Testis (tissue), 2 donors: Measurements from ENCODE around the gene SOST.

Source experiments
- POLR2A ChIP-seq: fragments of 450-650 bp; IDR thresholded peaks from one replicate; pipeline ENCODE4 v1.6.1; 2017; ENCODE audit warnings: antibody characterized with exemption, mild to moderate bottlenecking, moderate library complexity
- TF ChIP-seq, protein P1 (sequence below), 3 experiments: fragments of 450-650 bp in 2 of 3; fragments of 200-600 bp in 1 of 3; sonication (generic) in 1 of 3; IDR thresholded peaks; one replicate each; pipeline ENCODE4 v1.5.1; 2016 to 2019; ENCODE audit warnings: antibody characterized with exemption in 3 of 3, mild to moderate bottlenecking in 2 of 3, moderate library complexity in 1 of 3

DNA sequence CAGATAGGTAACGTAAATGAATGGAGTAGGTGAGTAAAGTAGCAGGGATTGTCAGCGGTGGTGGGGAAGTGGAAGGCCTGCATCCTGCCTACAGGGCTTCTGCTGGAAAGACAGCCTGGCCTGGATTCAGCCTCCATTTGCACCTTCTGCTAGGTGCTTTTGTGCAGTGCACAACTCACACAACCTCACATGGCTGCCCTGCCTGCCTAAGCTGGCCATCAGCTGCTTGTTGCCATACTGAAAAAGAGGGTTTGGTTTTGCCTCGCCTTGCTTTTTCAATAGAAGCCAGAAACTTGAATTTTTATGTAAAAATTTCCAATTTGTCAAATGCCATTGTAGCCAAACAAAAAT is 36.3 kb downstream of the SOST start:
- TF ChIP-seq POLR2A = no peak
- TF ChIP-seq, protein P1, sequence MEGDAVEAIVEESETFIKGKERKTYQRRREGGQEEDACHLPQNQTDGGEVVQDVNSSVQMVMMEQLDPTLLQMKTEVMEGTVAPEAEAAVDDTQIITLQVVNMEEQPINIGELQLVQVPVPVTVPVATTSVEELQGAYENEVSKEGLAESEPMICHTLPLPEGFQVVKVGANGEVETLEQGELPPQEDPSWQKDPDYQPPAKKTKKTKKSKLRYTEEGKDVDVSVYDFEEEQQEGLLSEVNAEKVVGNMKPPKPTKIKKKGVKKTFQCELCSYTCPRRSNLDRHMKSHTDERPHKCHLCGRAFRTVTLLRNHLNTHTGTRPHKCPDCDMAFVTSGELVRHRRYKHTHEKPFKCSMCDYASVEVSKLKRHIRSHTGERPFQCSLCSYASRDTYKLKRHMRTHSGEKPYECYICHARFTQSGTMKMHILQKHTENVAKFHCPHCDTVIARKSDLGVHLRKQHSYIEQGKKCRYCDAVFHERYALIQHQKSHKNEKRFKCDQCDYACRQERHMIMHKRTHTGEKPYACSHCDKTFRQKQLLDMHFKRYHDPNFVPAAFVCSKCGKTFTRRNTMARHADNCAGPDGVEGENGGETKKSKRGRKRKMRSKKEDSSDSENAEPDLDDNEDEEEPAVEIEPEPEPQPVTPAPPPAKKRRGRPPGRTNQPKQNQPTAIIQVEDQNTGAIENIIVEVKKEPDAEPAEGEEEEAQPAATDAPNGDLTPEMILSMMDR (IDR thresholded peaks at IDR 0.05) = no peak
